CD8-positive, alpha-beta memory T cell (primary cell): ENCODE results near the gene OLFM2. TPM values are rescaled to one million over a fixed set of nuclear protein-coding genes. Genes with fewer than 3 reads are reported as not detected.
A peak's percentile ranks its signal among the peaks of the same experiment; 100 is the strongest.

Experiments
- CTCF ChIA-PET: fragments of 350-600 bp; sonication (Branson Sonifier 250); formaldehyde crosslinking; loops from one replicate; lab custom pipeline; 2021; ENCODE audit warnings: antibody characterized with exemption; lab: Charles Lee
- POLR2A ChIA-PET: fragments of 350-600 bp; sonication (Branson Sonifier 250); formaldehyde crosslinking; loops from one replicate; lab custom pipeline; 2021; ENCODE audit warnings: antibody characterized with exemption; lab: Charles Lee
- DNase-seq, 5 donors: peaks; one replicate each; pipeline versions ENCODE4 v3.0.0 to v3.0.0-alpha.2; 2020 to 2022; ENCODE audit warnings: mixed read lengths in 1 of 5
- H3K27ac ChIP-seq: one replicate; pipeline ENCODE4 v1.7.0; 2013; ENCODE audit warnings: low read depth, mild to moderate bottlenecking, low read length, moderate library complexity
- H3K27me3 ChIP-seq: 2 replicates; pipeline ENCODE4 v1.7.0; 2013; ENCODE audit warnings: low read length, mild to moderate bottlenecking; ENCODE audit not compliant: insufficient read depth, poor library complexity, severe bottlenecking
- H3K36me3 ChIP-seq: 2 replicates; pipeline ENCODE4 v1.7.0; 2013; ENCODE audit warnings: mild to moderate bottlenecking, low read length, moderate library complexity; ENCODE audit not compliant: insufficient read depth
- H3K4me1 ChIP-seq: 2 replicates; pipeline ENCODE4 v1.7.0; 2013; ENCODE audit warnings: mild to moderate bottlenecking, low read length, moderate library complexity; ENCODE audit not compliant: insufficient read depth
- H3K4me3 ChIP-seq: 2 replicates; pipeline ENCODE4 v1.7.0; 2013; ENCODE audit warnings: mild to moderate bottlenecking, low read length
- H3K9me3 ChIP-seq: 2 replicates; pipeline ENCODE4 v1.7.0; 2013; ENCODE audit warnings: mild to moderate bottlenecking, low read length
- H3K27ac Mint-ChIP-seq, 8 donors: one replicate each; pipeline ENCODE4 v1.8.0; 2020 to 2021; ENCODE audit warnings: mixed read lengths in 8 of 8, mild to moderate bottlenecking in 6 of 8, inconsistent platforms in 3 of 8, moderate library complexity in 3 of 8
- H3K27me3 Mint-ChIP-seq, 2 donors: one replicate each; pipeline ENCODE4 v1.8.0; 2020 to 2021; ENCODE audit warnings: mixed read lengths in 2 of 2, mild to moderate bottlenecking in 1 of 2, moderate library complexity in 1 of 2
- H3K36me3 Mint-ChIP-seq, 3 donors: one replicate each; pipeline ENCODE4 v1.8.0; 2020 to 2021; ENCODE audit warnings: mixed read lengths in 3 of 3, inconsistent platforms in 1 of 3, mild to moderate bottlenecking in 1 of 3
- H3K4me1 Mint-ChIP-seq, 3 donors: one replicate each; pipeline ENCODE4 v1.8.0; 2020 to 2021; ENCODE audit warnings: mixed read lengths in 3 of 3, inconsistent platforms in 1 of 3, mild to moderate bottlenecking in 1 of 3
- H3K4me3 Mint-ChIP-seq, 7 donors: one replicate each; pipeline ENCODE4 v1.8.0; 2020 to 2021; ENCODE audit warnings: mixed read lengths in 7 of 7, mild to moderate bottlenecking in 6 of 7, moderate library complexity in 4 of 7, inconsistent platforms in 2 of 7
- H3K9me3 Mint-ChIP-seq, 5 donors: one replicate each; pipeline ENCODE4 v1.8.0; 2020 to 2022; ENCODE audit warnings: mixed read lengths in 5 of 5, mild to moderate bottlenecking in 3 of 5, moderate library complexity in 2 of 5, inconsistent platforms in 1 of 5
- polyA plus RNA-seq: library from polyadenylated mRNA; unstranded; fragments of 300-500 nt; fragmentation: Illumina TruSeq; gene quantifications from one replicate; pipeline ENCODE4 v1.2.3, GENCODE V29; 2021
- total RNA-seq, 2 experiments: library from RNA; stranded (reverse); gene quantifications; one replicate each; pipeline ENCODE4 v1.2.3, GENCODE V29; 2021

OLFM2 gene
- total RNA-seq (under 1 TPM; 0.40 to 0.90 TPM), polyA plus RNA-seq (4.6 TPM)

DNA sequence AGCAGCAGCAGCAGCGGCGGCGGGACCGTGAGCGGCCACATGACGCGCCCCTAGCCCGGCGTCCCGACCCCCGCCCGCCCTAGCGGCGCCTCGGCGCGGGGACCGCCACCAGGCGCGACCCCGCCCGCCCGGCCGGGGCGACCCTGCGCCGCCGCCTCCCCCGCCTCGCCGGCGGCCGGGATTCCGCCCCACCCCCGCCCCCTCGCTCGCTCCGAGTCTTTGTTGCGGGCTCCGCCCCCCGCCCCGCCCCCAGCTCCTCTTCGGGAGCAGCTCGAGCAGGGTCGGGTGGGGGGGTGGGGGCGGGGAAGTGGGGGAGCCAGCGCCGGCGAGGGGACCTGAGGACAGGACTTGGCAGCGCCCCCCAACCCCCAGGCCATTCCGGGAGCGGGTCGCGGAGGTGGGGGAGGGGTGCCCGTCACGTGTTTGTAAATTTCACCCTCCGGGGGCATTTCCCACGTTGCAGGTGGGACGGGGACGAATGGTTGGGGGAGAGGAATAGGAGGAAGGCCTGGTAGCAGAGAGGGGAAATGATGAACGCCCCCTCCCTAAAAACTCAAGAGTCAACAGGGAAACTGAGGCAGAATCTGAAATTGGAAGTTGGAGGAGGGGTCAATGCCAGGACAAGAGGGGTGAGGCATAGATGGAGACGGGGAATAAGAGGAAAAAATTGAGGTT is at the start of gene OLFM2:
TSS of gene OLFM2 (minus strand) at position 190 of the 675 bp plus-strand sequence. CDS start at position 41, 149 bp downstream.
- no peak within 1 kb of the TSS for H3K27ac ChIP-seq
- peaks cover 20% of the 10 kb centered on the region for H3K4me1 ChIP-seq
- peak in 1 of 5 donors; percentile 25 for DNase-seq
- ChIA-PET CTCF (no interaction called here), POLR2A (no interaction called here)
- peak within 1 kb of the TSS in 6 of 8 donors; percentile 17 to 93 (median 72) for H3K27ac Mint-ChIP-seq
- peaks cover 0 to 2% (median under 1%) of the 10 kb centered on the region in 5 donors for H3K9me3 Mint-ChIP-seq
- no peaks in the 10 kb centered on the region for H3K9me3 ChIP-seq
- H3K27me3 ChIP-seq: peaks cover 33% of the 10 kb centered on the region
- H3K4me3 Mint-ChIP-seq: peak within 1 kb of the TSS; percentile 57 to 91 (median 82)
- H3K4me1 Mint-ChIP-seq: peaks cover 21 to 29% (median 28%) of the 10 kb centered on the region in 3 donors
- no peaks in the 10 kb centered on the region for H3K36me3 ChIP-seq
- no peak within 1 kb of the TSS for H3K4me3 ChIP-seq
- peaks cover 0 to 6% (median 0%) of the 10 kb centered on the region in 3 donors for H3K36me3 Mint-ChIP-seq
- peaks cover 42 to 66% of the 10 kb centered on the region in 2 donors for H3K27me3 Mint-ChIP-seq

DNA sequence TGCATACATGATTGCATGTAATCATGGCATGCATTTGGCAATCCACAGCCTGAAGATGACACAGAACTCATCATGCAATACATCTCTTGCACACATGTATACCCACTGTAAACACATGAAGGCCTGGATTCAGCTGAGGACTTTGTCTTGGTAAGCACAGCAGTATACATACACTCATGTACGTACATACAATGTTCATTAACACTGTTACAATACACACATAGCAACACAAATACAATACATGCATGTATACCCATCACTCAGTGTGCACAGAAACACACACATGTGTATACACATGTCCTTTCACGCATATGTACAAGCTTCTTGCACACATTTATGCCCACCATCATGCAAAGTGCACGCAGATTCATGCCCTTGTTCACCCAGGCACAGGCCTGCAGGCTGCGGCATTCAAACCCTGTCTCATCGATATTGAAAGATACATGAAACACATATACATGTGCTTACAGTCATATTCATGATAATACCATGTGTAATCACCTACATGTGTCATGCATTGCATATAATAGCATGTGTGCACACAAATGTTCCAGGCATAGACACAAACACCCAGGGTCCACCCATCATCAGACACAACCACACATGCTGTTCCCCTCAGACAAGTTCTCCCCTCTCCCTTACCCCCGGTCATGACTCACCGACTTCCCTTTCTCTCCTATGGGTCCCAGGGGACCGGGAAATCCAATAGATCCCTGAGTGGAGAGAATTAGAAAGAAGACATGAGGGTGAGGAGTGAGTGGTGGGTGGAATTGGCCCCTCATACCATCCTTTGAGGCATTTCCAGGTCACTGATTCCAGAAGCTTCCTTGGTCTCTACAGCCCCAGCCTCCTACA is 45.3 kb upstream of the OLFM2 start:
- H3K27me3 Mint-ChIP-seq: peaks cover 7 to 9% of the 10 kb centered on the region in 2 donors
- no peaks in the 10 kb centered on the region for H3K36me3 ChIP-seq
- POLR2A ChIA-PET: no interaction called here
- H3K4me3 ChIP-seq: no peak overlapping the region
- no peak overlapping the region for H3K4me3 Mint-ChIP-seq
- no peaks in the 10 kb centered on the region for H3K4me1 Mint-ChIP-seq
- H3K4me1 ChIP-seq: no peaks in the 10 kb centered on the region
- H3K9me3 Mint-ChIP-seq: no peaks in the 10 kb centered on the region
- H3K27ac Mint-ChIP-seq: peak overlapping the region in 1 of 8 donors; percentile 58
- CTCF ChIA-PET: no interaction called here
- H3K9me3 ChIP-seq: no peaks in the 10 kb centered on the region
- no peak overlapping the region for H3K27ac ChIP-seq
- H3K27me3 ChIP-seq: no peaks in the 10 kb centered on the region
- no peak for DNase-seq
- H3K36me3 Mint-ChIP-seq: peaks cover 0 to 13% (median 3%) of the 10 kb centered on the region in 3 donors

GRCh38 chr19:9972103-9972502 is 35.8 kb upstream of the OLFM2 start:
- DNase-seq: no peak
- no peaks in the 10 kb centered on the region for H3K9me3 ChIP-seq
- Mint-ChIP-seq H3K4me3 (peak overlapping the region in 1 of 7 donors; percentile 51), H3K4me1 (peaks cover 0 to 12% (median 12%) of the 10 kb centered on the region in 3 donors), H3K27ac (peak overlapping the region in 1 of 8 donors; percentile 17), H3K27me3 (peaks cover 12 to 21% of the 10 kb centered on the region in 2 donors), H3K9me3 (no peaks in the 10 kb centered on the region), H3K36me3 (peaks cover 0 to 4% (median 0%) of the 10 kb centered on the region in 3 donors)
- H3K4me3 ChIP-seq: no peak overlapping the region
- no peaks in the 10 kb centered on the region for H3K27me3 ChIP-seq
- H3K4me1 ChIP-seq: no peaks in the 10 kb centered on the region
- no peak overlapping the region for H3K27ac ChIP-seq
- H3K36me3 ChIP-seq: no peaks in the 10 kb centered on the region
- POLR2A ChIA-PET: no interaction called here
- CTCF ChIA-PET: interaction anchor here (0.9 kb wide), 1 partner anchor 56 kb away, joined by 4 read pairs; no protein-coding TSS in a partner anchor

DNA sequence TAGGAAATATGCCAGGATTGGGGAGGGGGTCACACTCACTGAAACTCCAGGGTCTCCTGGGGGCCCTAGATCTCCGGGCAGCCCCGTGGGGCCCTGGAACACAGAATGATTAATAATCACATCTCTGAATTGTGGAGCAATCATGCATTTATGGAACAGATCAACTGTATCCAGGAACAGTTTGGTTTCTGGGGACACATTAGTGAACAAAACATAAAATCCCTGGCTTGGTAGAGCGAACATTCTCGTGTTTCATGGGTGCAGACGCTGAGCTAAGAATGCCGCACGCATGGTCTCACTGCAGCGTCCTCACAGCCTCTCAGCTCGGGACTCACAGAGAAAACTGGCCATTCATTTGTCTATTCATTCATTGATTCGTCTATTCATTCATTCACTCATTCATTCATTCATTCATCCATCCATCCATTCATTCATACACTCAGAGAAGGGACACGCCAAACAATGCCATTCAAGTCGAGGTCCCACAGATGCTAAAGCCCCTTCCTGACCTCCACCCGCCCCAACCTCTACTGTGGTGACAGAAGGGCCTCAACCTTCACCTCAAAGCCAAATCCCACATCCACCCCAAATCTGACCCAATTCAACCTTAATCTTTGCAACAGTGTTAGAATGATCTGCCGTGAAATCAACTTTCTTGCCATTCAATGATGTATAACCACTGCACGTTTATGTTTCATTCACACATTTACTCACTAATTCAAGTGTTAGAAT is 35.0 kb upstream of the OLFM2 start:
- no peaks in the 10 kb centered on the region for H3K9me3 ChIP-seq
- no peak overlapping the region for H3K4me3 ChIP-seq
- H3K36me3 ChIP-seq: no peaks in the 10 kb centered on the region
- Mint-ChIP-seq H3K27ac (peak overlapping the region in 2 of 8 donors; percentile 17 to 56), H3K36me3 (peaks cover 0 to 4% (median 0%) of the 10 kb centered on the region in 3 donors), H3K9me3 (no peaks in the 10 kb centered on the region), H3K27me3 (peaks cover 16 to 26% of the 10 kb centered on the region in 2 donors), H3K4me1 (peaks cover 4 to 12% (median 12%) of the 10 kb centered on the region in 3 donors), H3K4me3 (no peak overlapping the region)
- H3K27me3 ChIP-seq: no peaks in the 10 kb centered on the region
- ChIA-PET CTCF (interaction anchor here (1.1 kb wide), 1 partner anchor 57 kb away, joined by 3 read pairs; no protein-coding TSS in a partner anchor), POLR2A (no interaction called here)
- no peak for DNase-seq
- H3K27ac ChIP-seq: no peak overlapping the region
- no peaks in the 10 kb centered on the region for H3K4me1 ChIP-seq

DNA sequence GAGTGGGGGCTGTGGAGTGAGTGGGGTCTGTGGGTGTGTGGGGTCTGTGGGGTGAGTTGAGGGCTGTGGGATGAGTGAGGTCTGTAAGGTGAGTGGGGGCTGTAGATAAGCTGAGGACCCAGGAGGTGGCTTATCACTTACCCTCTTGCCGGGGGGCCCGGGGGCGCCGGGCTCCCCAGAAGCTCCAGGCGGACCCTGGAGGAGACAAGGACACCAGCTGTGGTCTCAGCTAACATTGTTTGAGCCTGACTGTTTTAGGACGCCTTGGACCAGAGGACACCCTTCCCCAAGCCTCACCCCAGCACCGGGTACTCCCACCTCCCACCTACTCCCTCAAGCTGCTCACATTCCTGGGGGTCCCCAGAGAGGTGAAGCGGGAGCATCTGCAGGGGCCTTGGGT is 34.2 kb upstream of the OLFM2 start:
- Histone ChIP-seq H3K9me3 (no peaks in the 10 kb centered on the region), H3K4me1 (no peaks in the 10 kb centered on the region), H3K36me3 (no peaks in the 10 kb centered on the region), H3K4me3 (no peak overlapping the region), H3K27me3 (no peaks in the 10 kb centered on the region), H3K27ac (no peak overlapping the region)
- no peaks in the 10 kb centered on the region for H3K9me3 Mint-ChIP-seq
- DNase-seq: no peak
- CTCF ChIA-PET: interaction anchor here (1.1 kb wide), 1 partner anchor 57 kb away, joined by 3 read pairs; no protein-coding TSS in a partner anchor
- peaks cover 21 to 34% of the 10 kb centered on the region in 2 donors for H3K27me3 Mint-ChIP-seq
- H3K4me1 Mint-ChIP-seq: peaks cover 4 to 12% (median 12%) of the 10 kb centered on the region in 3 donors
- H3K27ac Mint-ChIP-seq: no peak overlapping the region
- no peak overlapping the region for H3K4me3 Mint-ChIP-seq
- POLR2A ChIA-PET: no interaction called here
- H3K36me3 Mint-ChIP-seq: peaks cover 0 to 4% (median 0%) of the 10 kb centered on the region in 3 donors

- Mint-ChIP-seq H3K4me1 (peaks cover 4 to 12% (median 12%) of the 10 kb centered on the region in 3 donors), H3K27ac (no peak overlapping the region), H3K36me3 (peaks cover 0 to 4% (median 0%) of the 10 kb centered on the region in 3 donors), H3K27me3 (peaks cover 21 to 35% of the 10 kb centered on the region in 2 donors), H3K9me3 (no peaks in the 10 kb centered on the region), H3K4me3 (no peak overlapping the region)
- CTCF ChIA-PET: no interaction called here
- POLR2A ChIA-PET: no interaction called here
- no peak overlapping the region for H3K27ac ChIP-seq
- no peak overlapping the region for H3K4me3 ChIP-seq
- H3K36me3 ChIP-seq: no peaks in the 10 kb centered on the region
- no peaks in the 10 kb centered on the region for H3K4me1 ChIP-seq
- H3K27me3 ChIP-seq: no peaks in the 10 kb centered on the region
- DNase-seq: no peak
- no peaks in the 10 kb centered on the region for H3K9me3 ChIP-seq
Observed at GRCh38 chr19:9969688-9969975, 33.3 kb upstream of the OLFM2 start.

GRCh38 chr19:9968820-9969687 is 32.7 kb upstream of the OLFM2 start:
- no peaks in the 10 kb centered on the region for H3K27me3 ChIP-seq

More at GRCh38 chr19:9968820-9969687, 32.7 kb upstream of the OLFM2 start:
- H3K27me3 Mint-ChIP-seq: peaks cover 26 to 35% of the 10 kb centered on the region in 2 donors
- DNase-seq: no peak
- H3K4me3 ChIP-seq: no peak overlapping the region
- H3K9me3 Mint-ChIP-seq: no peaks in the 10 kb centered on the region
- H3K4me3 Mint-ChIP-seq: no peak overlapping the region
- H3K36me3 ChIP-seq: no peaks in the 10 kb centered on the region
- H3K9me3 ChIP-seq: no peaks in the 10 kb centered on the region
- peak overlapping the region in 4 of 8 donors; percentile 13 to 89 (median 36) for H3K27ac Mint-ChIP-seq
- no peak overlapping the region for H3K27ac ChIP-seq
- CTCF ChIA-PET: no interaction called here
- peaks cover 4 to 12% (median 12%) of the 10 kb centered on the region in 3 donors for H3K4me1 Mint-ChIP-seq
- POLR2A ChIA-PET: no interaction called here
- peaks cover 0 to 4% (median 0%) of the 10 kb centered on the region in 3 donors for H3K36me3 Mint-ChIP-seq
- no peaks in the 10 kb centered on the region for H3K4me1 ChIP-seq
